ENCODE data around the gene DLG1.
A peak's percentile ranks its signal among the peaks of the same experiment; 100 is the strongest.
"Not testable (repeated sequence)": the region's sequence is repeated elsewhere in the genome, so short reads cannot be mapped to it uniquely, and the experiment has no call there.

DLG1 gene

DNA sequence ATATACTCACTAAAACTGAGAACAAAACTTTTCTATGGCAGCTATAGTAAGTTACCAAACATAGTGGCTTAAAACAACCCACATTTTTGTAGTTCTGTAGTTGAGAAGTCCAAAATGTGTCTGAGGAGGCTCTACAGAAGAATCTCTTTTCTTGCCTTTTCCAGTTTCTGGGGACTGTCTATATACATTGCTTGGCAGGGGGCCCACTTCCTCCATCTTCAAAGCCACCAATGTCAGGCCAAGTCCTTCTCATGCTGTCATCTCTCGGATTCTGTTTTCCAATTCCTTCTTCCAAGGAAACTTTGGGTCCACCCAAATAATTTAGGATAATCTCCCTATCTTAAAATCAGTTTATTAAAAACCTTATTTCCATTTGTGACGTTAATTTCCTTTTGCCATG lies 92.7 kb downstream of the DLG1 start:
- peaks cover 60% of the 10 kb centered on the region for H4K20me1 ChIP-seq
- H3K27ac ChIP-seq: no peak overlapping the region
- no peaks in the 10 kb centered on the region for H3K27me3 ChIP-seq
- H3K9ac ChIP-seq: no peak overlapping the region
- no peaks in the 10 kb centered on the region for H3K9me3 ChIP-seq
- H3K36me3 ChIP-seq: no peaks in the 10 kb centered on the region; the same call in 1 of the 2 replicates
- TF ChIP-seq Cebpa-rat (IDR thresholded peaks at IDR 0.05): no peak
- H3K4me3 ChIP-seq: no peak overlapping the region
- H3K4me2 ChIP-seq: no peak overlapping the region
- peaks cover 30% of the 10 kb centered on the region for H3K4me1 ChIP-seq

GRCh38 chr3:197205265-197205664 lies 93.1 kb downstream of the DLG1 start:
- H3K9me3 ChIP-seq: no peaks in the 10 kb centered on the region
- H3K4me1 ChIP-seq: peaks cover 31% of the 10 kb centered on the region
- no peak overlapping the region for H3K9ac ChIP-seq
- TF ChIP-seq Cebpa-rat (IDR thresholded peaks at IDR 0.05): no peak
- H3K27ac ChIP-seq: no peak overlapping the region
- no peaks in the 10 kb centered on the region for H3K27me3 ChIP-seq
- no peaks in the 10 kb centered on the region; the same call in 1 of the 2 replicates for H3K36me3 ChIP-seq
- no peak overlapping the region; the same call in 1 of the 2 replicates for H3K4me2 ChIP-seq
- no peak overlapping the region for H3K4me3 ChIP-seq
- H4K20me1 ChIP-seq: peaks cover 64% of the 10 kb centered on the region

DNA sequence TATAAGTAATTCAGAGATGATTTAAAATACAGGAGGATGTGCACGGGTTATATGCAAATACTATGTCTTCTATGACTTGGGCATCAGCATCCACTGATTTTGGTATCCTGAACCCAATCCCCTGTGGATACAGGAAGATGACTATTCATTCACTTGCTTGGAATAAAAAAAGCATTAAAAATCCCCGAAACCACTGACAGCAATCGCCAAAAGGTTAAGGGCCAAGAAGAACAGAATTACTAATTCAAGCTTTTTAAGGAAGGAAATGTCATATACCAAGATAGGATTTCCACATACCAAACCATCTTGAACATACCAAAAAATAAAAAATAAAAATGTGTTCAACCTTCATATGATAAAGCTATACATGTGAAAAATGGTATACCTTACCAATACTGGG lies 93.7 kb downstream of the DLG1 start:
- H4K20me1 ChIP-seq: peaks cover 67% of the 10 kb centered on the region
- H3K9me3 ChIP-seq: no peaks in the 10 kb centered on the region
- TF ChIP-seq Cebpa-rat (IDR thresholded peaks at IDR 0.05): no peak
- no peak overlapping the region for H3K4me3 ChIP-seq
- peaks cover 31% of the 10 kb centered on the region for H3K4me1 ChIP-seq
- H3K27ac ChIP-seq: no peak overlapping the region
- H3K9ac ChIP-seq: no peak overlapping the region
- H3K4me2 ChIP-seq: peak overlapping the region; percentile 35
- H3K27me3 ChIP-seq: no peaks in the 10 kb centered on the region
- no peaks in the 10 kb centered on the region; the same call in 1 of the 2 replicates for H3K36me3 ChIP-seq

DNA sequence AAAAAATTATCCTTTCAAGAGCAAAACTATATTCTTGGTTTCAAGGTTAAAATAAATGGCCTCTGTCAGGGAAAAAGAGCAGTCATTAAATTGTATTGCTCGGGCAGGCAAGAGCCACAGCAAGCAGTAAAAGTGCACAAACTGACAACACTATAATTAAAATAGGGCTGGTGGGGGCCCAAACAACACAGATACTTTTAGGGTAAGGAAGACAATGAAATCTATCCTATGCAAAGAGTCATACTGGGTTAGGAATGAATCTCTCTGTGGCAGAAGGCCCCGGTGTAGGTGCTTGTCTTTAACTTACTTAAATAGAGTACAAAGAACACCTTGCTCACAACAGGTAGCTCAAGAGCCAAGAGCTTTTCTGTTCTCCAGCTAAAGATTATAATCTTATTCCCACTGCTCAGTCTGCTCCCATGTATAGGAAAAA lies 94.7 kb downstream of the DLG1 start:
- Histone ChIP-seq H3K4me1 (peaks cover 31% of the 10 kb centered on the region), H3K9ac (no peak overlapping the region), H3K4me3 (no peak overlapping the region), H4K20me1 (peaks cover 70% of the 10 kb centered on the region), H3K9me3 (no peaks in the 10 kb centered on the region), H3K27ac (no peak overlapping the region), H3K4me2 (no peak overlapping the region), H3K27me3 (no peaks in the 10 kb centered on the region), H3K36me3 (no peaks in the 10 kb centered on the region; the same call in 1 of the 2 replicates)
- no peak for TF ChIP-seq Cebpa-rat (IDR thresholded peaks at IDR 0.05)

GRCh38 chr3:197202694-197203093 lies 95.7 kb downstream of the DLG1 start:
- no peak overlapping the region for H3K9ac ChIP-seq
- peaks cover 31% of the 10 kb centered on the region for H3K4me1 ChIP-seq
- H3K27me3 ChIP-seq: no peaks in the 10 kb centered on the region
- peaks cover 78% of the 10 kb centered on the region for H4K20me1 ChIP-seq
- H3K9me3 ChIP-seq: no peaks in the 10 kb centered on the region
- no peak for TF ChIP-seq Cebpa-rat (IDR thresholded peaks at IDR 0.05)
- H3K4me3 ChIP-seq: no peak overlapping the region
- no peaks in the 10 kb centered on the region; the same call in 1 of the 2 replicates for H3K36me3 ChIP-seq
- no peak overlapping the region for H3K27ac ChIP-seq
- H3K4me2 ChIP-seq: no peak overlapping the region

GRCh38 chr3:197201791-197202452 lies 96.5 kb downstream of the DLG1 start:
- H3K36me3 ChIP-seq: no peaks in the 10 kb centered on the region; the same call in 1 of the 2 replicates
- peaks cover 78% of the 10 kb centered on the region for H4K20me1 ChIP-seq
- H3K4me1 ChIP-seq: peaks cover 31% of the 10 kb centered on the region
- TF ChIP-seq Cebpa-rat (IDR thresholded peaks at IDR 0.05): no peak
- H3K9me3 ChIP-seq: no peaks in the 10 kb centered on the region
- H3K4me3 ChIP-seq: no peak overlapping the region
- H3K27me3 ChIP-seq: no peaks in the 10 kb centered on the region
- H3K27ac ChIP-seq: no peak overlapping the region
- no peak overlapping the region for H3K9ac ChIP-seq
- no peak overlapping the region for H3K4me2 ChIP-seq

DNA sequence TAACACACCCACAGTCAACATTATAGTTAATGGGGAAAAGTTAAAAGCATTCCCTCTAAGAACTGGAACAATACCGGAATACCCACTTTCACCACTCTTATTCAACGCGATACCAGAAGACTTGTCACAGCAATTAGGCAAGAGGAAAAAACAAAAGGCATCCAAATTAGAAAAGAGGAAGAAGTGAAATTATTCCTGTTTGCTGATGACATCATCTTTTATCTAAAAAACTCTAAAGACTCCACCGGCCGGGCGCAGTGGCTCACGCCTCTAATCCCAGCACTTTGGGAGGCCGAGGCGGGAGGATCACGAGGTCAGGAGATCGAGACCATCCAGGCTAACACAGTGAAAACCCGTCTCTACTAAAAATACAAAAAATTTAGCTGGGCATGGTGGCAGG lies 97.6 kb downstream of the DLG1 start:
- H3K4me3 ChIP-seq, H3K4me2 ChIP-seq, H3K9ac ChIP-seq, H3K27ac ChIP-seq, H3K36me3 ChIP-seq, H3K27me3 ChIP-seq, H3K9me3 ChIP-seq: not testable (repeated sequence)
- Histone ChIP-seq H3K4me1 (peaks cover 30% of the 10 kb centered on the region), H4K20me1 (peaks cover 71% of the 10 kb centered on the region)

GRCh38 chr3:197197334-197197733 lies 101.1 kb downstream of the DLG1 start:
- Histone ChIP-seq H4K20me1 (peaks cover 48% of the 10 kb centered on the region), H3K36me3 (peaks cover 9% of the 10 kb centered on the region), H3K27ac (no peak overlapping the region), H3K27me3 (no peaks in the 10 kb centered on the region), H3K9me3 (no peaks in the 10 kb centered on the region), H3K9ac (no peak overlapping the region), H3K4me1 (peaks cover 6% of the 10 kb centered on the region; the same call in 1 of the 2 replicates), H3K4me2 (no peak overlapping the region), H3K4me3 (no peak overlapping the region)
- no peak for TF ChIP-seq Cebpa-rat (IDR thresholded peaks at IDR 0.05)

DNA sequence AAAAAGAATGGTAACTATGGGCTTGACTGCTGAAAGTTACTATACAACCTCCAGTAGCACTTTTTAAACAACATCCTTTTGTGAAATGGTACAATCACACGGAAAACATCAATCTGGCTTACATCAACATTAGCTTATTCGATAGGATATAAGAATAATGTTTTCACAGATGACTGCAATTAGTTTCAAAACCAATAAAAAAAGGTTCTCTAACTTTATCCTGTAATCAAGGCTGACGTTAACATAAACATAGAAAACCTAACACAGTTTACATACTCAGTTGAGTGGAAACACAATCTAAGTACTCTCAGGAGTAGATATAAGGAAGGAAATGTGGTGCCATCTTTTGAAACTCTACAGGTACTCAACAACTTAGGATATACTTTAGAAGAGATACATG lies 102.2 kb downstream of the DLG1 start:
- Histone ChIP-seq H3K4me3 (no peak overlapping the region), H3K4me2 (no peak overlapping the region), H3K27ac (no peak overlapping the region), H3K36me3 (peaks cover 18% of the 10 kb centered on the region), H3K4me1 (peaks cover 6% of the 10 kb centered on the region; the same call in 1 of the 2 replicates), H3K9me3 (no peaks in the 10 kb centered on the region), H4K20me1 (peaks cover 44% of the 10 kb centered on the region), H3K27me3 (no peaks in the 10 kb centered on the region), H3K9ac (no peak overlapping the region)
- no peak for TF ChIP-seq Cebpa-rat (IDR thresholded peaks at IDR 0.05)

DNA sequence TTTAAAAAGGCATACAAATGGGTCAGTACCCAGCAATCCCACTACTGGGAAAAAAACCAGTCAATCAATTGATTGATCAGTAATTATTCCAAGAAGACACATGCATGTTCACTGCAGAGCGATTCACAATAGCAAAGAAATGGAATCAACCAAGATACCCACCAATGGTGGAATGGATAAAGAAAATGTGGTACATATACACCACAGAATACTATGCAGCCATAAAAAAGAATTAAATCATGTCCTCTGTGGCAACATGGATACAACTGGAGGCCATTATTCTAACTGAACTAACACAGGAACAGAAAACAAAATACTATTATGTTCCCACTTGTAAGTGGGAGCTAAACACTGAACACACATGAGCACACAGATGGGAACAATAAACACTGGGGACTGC lies 103.1 kb downstream of the DLG1 start:
- Histone ChIP-seq H3K27me3 (no peaks in the 10 kb centered on the region), H3K9me3 (no peaks in the 10 kb centered on the region), H4K20me1 (peaks cover 41% of the 10 kb centered on the region; the same call in 1 of the 2 replicates), H3K9ac (no peak overlapping the region), H3K36me3 (peaks cover 21% of the 10 kb centered on the region), H3K4me3 (no peak overlapping the region), H3K4me1 (no peaks in the 10 kb centered on the region), H3K27ac (no peak overlapping the region), H3K4me2 (no peak overlapping the region)
- no peak for TF ChIP-seq Cebpa-rat (IDR thresholded peaks at IDR 0.05)

- H3K4me3 ChIP-seq, H3K4me1 ChIP-seq, H3K9ac ChIP-seq, H3K9me3 ChIP-seq, H3K4me2 ChIP-seq, H3K27me3 ChIP-seq, H3K27ac ChIP-seq: not testable (repeated sequence)
- Histone ChIP-seq H4K20me1 (peaks cover 51% of the 10 kb centered on the region; the same call in 1 of the 2 replicates), H3K36me3 (peaks cover 21% of the 10 kb centered on the region)
Observed at GRCh38 chr3:197193759-197194158, 104.7 kb downstream of the DLG1 start.

All from BLaER1 (cell line).